ENCODE results near the gene ANKRD35. TPM values are rescaled to one million over a fixed set of nuclear protein-coding genes. Genes with fewer than 3 reads are reported as not detected.
"Not testable (repeated sequence)": the region's sequence is repeated elsewhere in the genome, so short reads cannot be mapped to it uniquely, and the experiment has no call there.

The ANKRD35 gene
- 1.3 and 3.7 TPM in 2 replicates for total RNA-seq

GRCh38 chr1:145885738-145886287 is at the start of gene ANKRD35:
TSS of gene ANKRD35 (minus strand) at chr1:145885866. CDS start at chr1:145885758, 108 bp downstream.
- DNase-seq (ENCODE audit: low read depth) (peak; percentile 66), FAIRE-seq (no peak)
- no peaks in the 10 kb centered on the region for H3K36me3 ChIP-seq (ENCODE audit: control insufficient read depth, insufficient read depth, low read length)
- peak within 1 kb of the TSS; percentile 58 for H3K4me3 ChIP-seq (ENCODE audit: low read depth, low read length)
- no peak for TF ChIP-seq CTCF (IDR thresholded peaks at IDR 0.05; ENCODE audit: insufficient read depth, low read length, severe bottlenecking)
- H3K27me3 ChIP-seq (ENCODE audit: control insufficient read depth, insufficient read depth, low read length): no peaks in the 10 kb centered on the region

GRCh38 chr1:145932522-145933009 is 46.9 kb upstream of the ANKRD35 start:
- not testable (repeated sequence) for FAIRE-seq; H3K36me3 ChIP-seq (ENCODE audit: control insufficient read depth, insufficient read depth, low read length); H3K27me3 ChIP-seq (ENCODE audit: control insufficient read depth, insufficient read depth, low read length); H3K4me3 ChIP-seq (ENCODE audit: low read depth, low read length)
- DNase-seq (ENCODE audit: low read depth): peak; percentile 35

- H3K27me3 ChIP-seq (ENCODE audit: control insufficient read depth, insufficient read depth, low read length): no peaks in the 10 kb centered on the region
- H3K4me3 ChIP-seq (ENCODE audit: low read depth, low read length): peak overlapping the region; percentile 60
- FAIRE-seq: no peak
- no peak for DNase-seq (ENCODE audit: low read depth)
- H3K36me3 ChIP-seq (ENCODE audit: control insufficient read depth, insufficient read depth, low read length): peaks cover 6% of the 10 kb centered on the region
- TF ChIP-seq CTCF (IDR thresholded peaks at IDR 0.05; ENCODE audit: insufficient read depth, low read length, severe bottlenecking): no peak
Measured at GRCh38 chr1:145927916-145928643, 42.4 kb upstream of the ANKRD35 start.

GRCh38 chr1:145927063-145927886 is 41.6 kb upstream of the ANKRD35 start, which contains the start of gene RBM8A:
TSS of gene RBM8A (minus strand) at chr1:145927484. CDS start at chr1:145927426, 58 bp downstream.
- DNase-seq (ENCODE audit: low read depth) (peak; percentile 98), FAIRE-seq (no peak)
- Histone ChIP-seq H3K4me3 (ENCODE audit: low read depth, low read length) (peak within 1 kb of the TSS; percentile 60), H3K27me3 (ENCODE audit: control insufficient read depth, insufficient read depth, low read length) (no peaks in the 10 kb centered on the region), H3K36me3 (ENCODE audit: control insufficient read depth, insufficient read depth, low read length) (peaks cover 6% of the 10 kb centered on the region)
- peak; percentile 56 for TF ChIP-seq CTCF (IDR thresholded peaks at IDR 0.05; ENCODE audit: insufficient read depth, low read length, severe bottlenecking)

GRCh38 chr1:145926686-145927062 is 41.0 kb upstream of the ANKRD35 start:
- FAIRE-seq (no peak), DNase-seq (ENCODE audit: low read depth) (no peak)
- Histone ChIP-seq H3K36me3 (ENCODE audit: control insufficient read depth, insufficient read depth, low read length) (peaks cover 6% of the 10 kb centered on the region), H3K4me3 (ENCODE audit: low read depth, low read length) (peak overlapping the region; percentile 60), H3K27me3 (ENCODE audit: control insufficient read depth, insufficient read depth, low read length) (no peaks in the 10 kb centered on the region)
- no peak for TF ChIP-seq CTCF (IDR thresholded peaks at IDR 0.05; ENCODE audit: insufficient read depth, low read length, severe bottlenecking)

- no peak for TF ChIP-seq CTCF (IDR thresholded peaks at IDR 0.05; ENCODE audit: insufficient read depth, low read length, severe bottlenecking)
- no peak for FAIRE-seq
- Histone ChIP-seq H3K27me3 (ENCODE audit: control insufficient read depth, insufficient read depth, low read length) (no peaks in the 10 kb centered on the region), H3K36me3 (ENCODE audit: control insufficient read depth, insufficient read depth, low read length) (peaks cover 6% of the 10 kb centered on the region), H3K4me3 (ENCODE audit: low read depth, low read length) (no peak overlapping the region)
- no peak for DNase-seq (ENCODE audit: low read depth)
Measured at GRCh38 chr1:145922266-145922665, 36.6 kb upstream of the ANKRD35 start.

- not testable (repeated sequence) for FAIRE-seq
Measured at GRCh38 chr1:145920297-145920696, 34.6 kb upstream of the ANKRD35 start.

More at GRCh38 chr1:145920297-145920696, 34.6 kb upstream of the ANKRD35 start:
- H3K4me3 ChIP-seq (ENCODE audit: low read depth, low read length); H3K36me3 ChIP-seq (ENCODE audit: control insufficient read depth, insufficient read depth, low read length); DNase-seq (ENCODE audit: low read depth); H3K27me3 ChIP-seq (ENCODE audit: control insufficient read depth, insufficient read depth, low read length): not testable (repeated sequence)

Data from bronchial epithelial cell (primary cell).